Stomach (tissue), 9 donors: ENCODE results near the gene PYCR2. TPM values are rescaled to one million over a fixed set of nuclear protein-coding genes. Genes with fewer than 3 reads are reported as not detected.
"Not testable (repeated sequence)": the region's sequence is repeated elsewhere in the genome, so short reads cannot be mapped to it uniquely, and the experiment has no call there.

Experiments
- DNase-seq, 2 donors: peaks; one replicate each; pipeline versions ENCODE4 v3.0.0 to v3.0.0-alpha.2; 2013 to 2019
- H3K27ac ChIP-seq, 5 donors: fragments of 200-600 bp in 4 of 5; sonication (generic) in 4 of 5; one replicate each; pipeline ENCODE4 v1.5.1; 2013 to 2019; ENCODE audit warnings: mild to moderate bottlenecking in 1 of 5, moderate library complexity in 1 of 5
- H3K27me3 ChIP-seq, 3 donors: fragments of 200-600 bp; sonication (generic); one replicate each; pipeline ENCODE4 v1.5.1; 2017 to 2019; ENCODE audit warnings: mixed run types in 1 of 3
- H3K36me3 ChIP-seq, 4 donors: fragments of 200-600 bp; sonication (generic); 1 replicate in 3 of 4; 2 replicates in 1 of 4; pipeline ENCODE4 v1.5.1; 2016 to 2019
- H3K4me1 ChIP-seq, 4 donors: fragments of 200-600 bp; sonication (generic); one replicate each; pipeline ENCODE4 v1.5.1; 2016 to 2019
- H3K4me3 ChIP-seq, 4 donors: fragments of 200-600 bp; sonication (generic) in 3 of 4; one replicate each; pipeline ENCODE4 v1.5.1; 2016 to 2019; ENCODE audit warnings: mild to moderate bottlenecking in 1 of 4
- H3K9me3 ChIP-seq, 4 donors: fragments of 200-600 bp; sonication (generic); one replicate each; pipeline ENCODE4 v1.5.1; 2016 to 2019
- EP300 ChIP-seq: sonication (generic); formaldehyde crosslinking; IDR thresholded peaks from one replicate; pipeline ENCODE4 v1.6.1; 2017; ENCODE audit warnings: antibody characterized with exemption
- POLR2A ChIP-seq, 4 donors: fragments of 450-650 bp; IDR thresholded peaks; one replicate each; pipeline ENCODE4 v1.6.1; 2016; ENCODE audit warnings: antibody characterized with exemption in 4 of 4, control low read depth in 2 of 4, mild to moderate bottlenecking in 1 of 4, moderate library complexity in 1 of 4
- POLR2AphosphoS5 ChIP-seq, 3 donors: sonication (generic); formaldehyde crosslinking; IDR thresholded peaks; one replicate each; pipeline ENCODE4 v1.6.1; 2016; ENCODE audit warnings: antibody characterized with exemption in 3 of 3
- WGBS, 5 donors: extraction: QIAGEN DNeasy Blood & Tissue Kit in 3 of 5; methylation state at CpG; one replicate each; pipeline versions ENCODE4 v1.1.5 to v1.1.7; 2013 to 2018; 5-methylcytosine and 5-hydroxymethylcytosine counted together
- intact Hi-C: fragments of 100-400 bp; cut with DNase I; formaldehyde crosslinking; loops from one replicate; pipeline ENCODE4 v1.15.1; 2023; ENCODE audit warnings: low total_unique reads
- polyA plus RNA-seq, 3 donors: library from polyadenylated mRNA; stranded (reverse); fragments of 200-250 nt; gene quantifications; one replicate each; pipeline ENCODE4 v1.2.3, GENCODE V29; 2013
- total RNA-seq, 5 donors: library from RNA; depleted of rRNA; stranded (reverse); fragments of >200 nt; gene quantifications; one replicate each; pipeline versions ENCODE4 v1.1.0 to v1.2.3, GENCODE V29; 2014 to 2016
- TF ChIP-seq, protein P1 (sequence below), 7 experiments: fragments of 450-650 bp in 4 of 7; fragments of 200-600 bp in 3 of 7; sonication (generic) in 3 of 7; IDR thresholded peaks; one replicate each; pipeline ENCODE4 v1.5.1; 2016 to 2019; ENCODE audit warnings: antibody characterized with exemption in 7 of 7, control low read depth in 2 of 7, mild to moderate bottlenecking in 1 of 7
- donor health status: healthy with polysubstance abuse.
- donor health status: Bipolar disorder and iron deficiency.
- donor health status: healthy.

The PYCR2 gene
- total and polyA plus RNA-seq, 8 donors, result 20.1 to 59.4 (median 32.3) TPM

DNA sequence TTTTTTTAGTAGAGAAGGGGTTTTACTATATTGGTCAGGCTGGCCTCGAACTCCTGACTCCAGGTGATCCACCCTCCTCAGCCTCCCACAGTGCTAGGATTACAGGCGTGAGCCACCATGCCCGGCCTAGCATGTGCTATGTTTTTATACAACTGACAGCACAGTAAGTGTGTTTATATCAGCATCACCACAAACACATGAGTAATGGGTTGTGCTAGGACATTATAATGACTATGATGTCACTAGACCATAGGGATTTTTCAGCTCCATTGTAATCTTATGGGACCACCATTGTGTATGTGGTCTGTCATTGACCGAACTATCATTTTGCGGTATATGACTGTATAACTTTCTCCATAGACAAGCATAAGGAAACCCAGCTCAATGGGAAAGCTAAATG is 10.7 kb upstream of the PYCR2 start:
- Histone ChIP-seq H3K36me3 (no peaks in the 10 kb centered on the region), H3K9me3 (no peaks in the 10 kb centered on the region), H3K4me1 (peaks cover 0 to 4% (median 1%) of the 10 kb centered on the region in 4 donors), H3K27ac (no peak overlapping the region), H3K4me3 (no peak overlapping the region), H3K27me3 (no peaks in the 10 kb centered on the region)
- WGBS, 5 donors, result 90 to 93% (median 93%) methylated on average over 5 of the region's 5 CpGs
- DNase-seq, result no peak
- intact Hi-C loops, result no loop called here
- TF ChIP-seq, protein P1, sequence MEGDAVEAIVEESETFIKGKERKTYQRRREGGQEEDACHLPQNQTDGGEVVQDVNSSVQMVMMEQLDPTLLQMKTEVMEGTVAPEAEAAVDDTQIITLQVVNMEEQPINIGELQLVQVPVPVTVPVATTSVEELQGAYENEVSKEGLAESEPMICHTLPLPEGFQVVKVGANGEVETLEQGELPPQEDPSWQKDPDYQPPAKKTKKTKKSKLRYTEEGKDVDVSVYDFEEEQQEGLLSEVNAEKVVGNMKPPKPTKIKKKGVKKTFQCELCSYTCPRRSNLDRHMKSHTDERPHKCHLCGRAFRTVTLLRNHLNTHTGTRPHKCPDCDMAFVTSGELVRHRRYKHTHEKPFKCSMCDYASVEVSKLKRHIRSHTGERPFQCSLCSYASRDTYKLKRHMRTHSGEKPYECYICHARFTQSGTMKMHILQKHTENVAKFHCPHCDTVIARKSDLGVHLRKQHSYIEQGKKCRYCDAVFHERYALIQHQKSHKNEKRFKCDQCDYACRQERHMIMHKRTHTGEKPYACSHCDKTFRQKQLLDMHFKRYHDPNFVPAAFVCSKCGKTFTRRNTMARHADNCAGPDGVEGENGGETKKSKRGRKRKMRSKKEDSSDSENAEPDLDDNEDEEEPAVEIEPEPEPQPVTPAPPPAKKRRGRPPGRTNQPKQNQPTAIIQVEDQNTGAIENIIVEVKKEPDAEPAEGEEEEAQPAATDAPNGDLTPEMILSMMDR (IDR thresholded peaks at IDR 0.05), result no peak
- no peak for TF ChIP-seq EP300
- TF ChIP-seq POLR2A (IDR thresholded peaks at IDR 0.05), result no peak
- no peak for TF ChIP-seq POLR2AphosphoS5 (IDR thresholded peaks at IDR 0.05)

DNA sequence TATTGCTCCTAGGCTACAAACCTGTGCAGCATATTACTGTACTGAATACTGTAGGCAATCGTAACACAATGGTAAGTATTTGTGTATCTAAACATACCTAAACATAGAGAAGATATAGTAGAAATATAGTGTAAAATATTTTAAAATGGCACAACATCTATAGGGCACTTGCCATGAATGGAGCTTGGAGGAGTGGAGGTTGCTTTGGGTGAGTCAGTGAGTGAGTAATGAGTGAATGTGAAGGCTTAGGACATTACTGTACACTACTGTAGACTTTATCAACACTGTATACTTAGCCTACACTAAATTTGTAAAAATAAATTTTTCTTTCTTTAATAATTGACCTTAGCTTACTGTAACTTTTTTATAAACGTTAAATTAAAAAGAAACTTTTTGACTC is 9.0 kb upstream of the PYCR2 start:
- TF ChIP-seq, protein P1 (IDR thresholded peaks at IDR 0.05), result no peak
- TF ChIP-seq EP300, result no peak
- TF ChIP-seq POLR2A (IDR thresholded peaks at IDR 0.05), result no peak
- no peak for TF ChIP-seq POLR2AphosphoS5 (IDR thresholded peaks at IDR 0.05)
- DNase-seq, result no peak
- no peaks in the 10 kb centered on the region for H3K27me3 ChIP-seq
- no peak overlapping the region for H3K4me3 ChIP-seq
- no peak overlapping the region for H3K27ac ChIP-seq
- H3K9me3 ChIP-seq, result no peaks in the 10 kb centered on the region
- H3K4me1 ChIP-seq, result no peaks in the 10 kb centered on the region
- WGBS, 5 donors, result 73 to 87% (median 84%) methylated on average over 2 of the region's 2 CpGs
- intact Hi-C loops, result no loop called here
- no peaks in the 10 kb centered on the region for H3K36me3 ChIP-seq

DNA sequence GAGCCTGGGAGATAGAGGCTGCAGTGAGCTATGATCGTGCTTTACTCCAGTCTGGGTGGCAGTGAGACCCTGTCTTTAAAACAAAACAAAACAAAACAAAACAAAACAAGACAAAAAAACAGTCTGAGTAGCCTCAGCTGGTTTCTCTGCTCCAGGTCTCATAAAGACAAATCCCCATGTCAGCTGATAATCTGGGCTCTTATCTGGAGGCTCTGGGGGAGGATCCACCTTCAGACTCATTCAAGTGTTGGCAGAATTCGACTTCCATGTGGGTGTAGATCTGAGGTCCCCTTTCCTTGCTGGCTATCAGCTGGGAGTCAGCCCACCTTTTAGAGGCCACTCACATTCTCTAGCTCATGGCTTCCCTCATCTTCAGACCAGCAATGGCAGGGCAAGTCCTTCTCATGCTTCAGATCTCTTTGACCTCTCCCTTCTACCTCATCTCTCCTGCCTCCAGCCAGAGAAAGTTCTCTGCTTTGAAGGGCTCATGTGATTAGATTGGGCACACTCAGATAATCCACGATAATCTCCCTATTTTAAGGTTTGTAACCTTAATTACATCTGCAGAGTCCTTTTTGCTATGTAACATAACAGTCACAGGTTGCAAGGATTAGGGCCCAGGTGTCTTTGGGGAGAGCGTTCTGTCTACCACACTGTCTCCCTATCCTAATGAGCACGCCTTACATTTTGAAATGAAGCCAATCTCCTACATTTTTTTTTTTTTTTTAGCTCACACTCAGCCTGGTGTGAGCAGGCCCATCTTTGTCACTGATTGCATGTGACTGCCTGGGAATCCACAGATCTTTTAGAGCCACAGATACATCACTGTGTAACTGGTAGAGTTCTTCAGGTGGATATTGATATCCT is 7.5 kb upstream of the PYCR2 start:
- Histone ChIP-seq H3K4me3 (no peak overlapping the region), H3K27me3 (no peaks in the 10 kb centered on the region), H3K36me3 (no peaks in the 10 kb centered on the region), H3K27ac (no peak overlapping the region), H3K4me1 (no peaks in the 10 kb centered on the region), H3K9me3 (no peaks in the 10 kb centered on the region)
- DNase-seq, result no peak
- TF ChIP-seq EP300 (no peak), POLR2A (IDR thresholded peaks at IDR 0.05) (no peak), POLR2AphosphoS5 (IDR thresholded peaks at IDR 0.05) (no peak)
- TF ChIP-seq, protein P1 (IDR thresholded peaks at IDR 0.05), result no peak
- intact Hi-C loops, result no loop called here
- WGBS, 5 donors, result 67 to 83% (median 77%) methylated on average over 5 of the region's 5 CpGs

DNA sequence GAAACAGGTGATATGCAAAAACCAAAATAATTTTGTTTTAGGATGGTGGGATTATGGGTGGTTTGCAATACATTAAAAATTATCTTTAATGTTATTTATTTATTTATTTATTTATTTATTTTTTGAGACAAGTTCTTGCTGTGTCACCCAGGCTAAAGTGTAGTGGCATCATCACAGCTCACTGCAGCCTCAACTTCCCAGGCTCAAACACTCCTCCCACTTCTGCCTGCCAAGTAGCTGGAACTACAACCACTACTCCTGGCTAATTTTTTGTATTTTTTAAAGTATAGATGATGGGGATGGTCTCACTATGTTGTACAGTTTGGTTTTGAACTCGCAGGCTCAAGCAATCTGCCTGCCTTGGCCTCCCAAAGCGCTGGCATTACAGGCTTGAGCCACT is 6.5 kb upstream of the PYCR2 start:
- intact Hi-C loops, result no loop called here
- WGBS, 5 donors, result 91 to 95% (median 93%) methylated on average over 2 of the region's 2 CpGs
- TF ChIP-seq POLR2AphosphoS5 (IDR thresholded peaks at IDR 0.05) (no peak), EP300 (no peak), POLR2A (IDR thresholded peaks at IDR 0.05) (no peak)
- TF ChIP-seq, protein P1 (IDR thresholded peaks at IDR 0.05), result no peak
- DNase-seq, result no peak
- H3K4me1 ChIP-seq, result no peaks in the 10 kb centered on the region
- no peaks in the 10 kb centered on the region for H3K36me3 ChIP-seq
- no peak overlapping the region for H3K4me3 ChIP-seq
- H3K9me3 ChIP-seq, result no peaks in the 10 kb centered on the region
- no peak overlapping the region for H3K27ac ChIP-seq
- H3K27me3 ChIP-seq, result no peaks in the 10 kb centered on the region

DNA sequence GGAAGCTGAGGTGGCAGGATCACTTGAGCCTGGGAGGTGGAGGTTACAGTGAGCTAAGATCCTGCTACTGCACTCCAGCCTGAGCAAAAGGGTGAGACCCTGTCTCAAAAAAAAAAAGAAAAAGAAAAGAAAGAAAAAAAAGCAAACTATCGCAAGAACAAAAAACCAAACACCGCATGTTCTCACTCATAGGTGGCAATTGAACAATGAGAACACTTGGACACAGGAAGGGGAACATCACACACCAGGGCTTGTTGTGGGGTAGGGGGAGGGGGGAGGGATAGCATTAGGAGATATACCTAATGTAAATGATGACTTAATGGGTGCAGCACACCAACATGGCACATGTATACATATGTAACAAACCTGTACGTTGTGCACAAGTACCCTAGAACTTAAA is 5.4 kb upstream of the PYCR2 start:
- H3K4me1 ChIP-seq, DNase-seq, intact Hi-C loops, H3K27me3 ChIP-seq, H3K9me3 ChIP-seq, H3K36me3 ChIP-seq, H3K4me3 ChIP-seq, H3K27ac ChIP-seq: not testable (repeated sequence)
- WGBS, 5 donors, result 92 to 98% (median 93%) methylated on average over 3 of the region's 3 CpGs
